ENCODE measurements around the gene RRH.
"Not testable (repeated sequence)": the region's sequence is repeated elsewhere in the genome, so short reads cannot be mapped to it uniquely, and the experiment has no call there.

The RRH gene, protein sequence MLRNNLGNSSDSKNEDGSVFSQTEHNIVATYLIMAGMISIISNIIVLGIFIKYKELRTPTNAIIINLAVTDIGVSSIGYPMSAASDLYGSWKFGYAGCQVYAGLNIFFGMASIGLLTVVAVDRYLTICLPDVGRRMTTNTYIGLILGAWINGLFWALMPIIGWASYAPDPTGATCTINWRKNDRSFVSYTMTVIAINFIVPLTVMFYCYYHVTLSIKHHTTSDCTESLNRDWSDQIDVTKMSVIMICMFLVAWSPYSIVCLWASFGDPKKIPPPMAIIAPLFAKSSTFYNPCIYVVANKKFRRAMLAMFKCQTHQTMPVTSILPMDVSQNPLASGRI

DNA sequence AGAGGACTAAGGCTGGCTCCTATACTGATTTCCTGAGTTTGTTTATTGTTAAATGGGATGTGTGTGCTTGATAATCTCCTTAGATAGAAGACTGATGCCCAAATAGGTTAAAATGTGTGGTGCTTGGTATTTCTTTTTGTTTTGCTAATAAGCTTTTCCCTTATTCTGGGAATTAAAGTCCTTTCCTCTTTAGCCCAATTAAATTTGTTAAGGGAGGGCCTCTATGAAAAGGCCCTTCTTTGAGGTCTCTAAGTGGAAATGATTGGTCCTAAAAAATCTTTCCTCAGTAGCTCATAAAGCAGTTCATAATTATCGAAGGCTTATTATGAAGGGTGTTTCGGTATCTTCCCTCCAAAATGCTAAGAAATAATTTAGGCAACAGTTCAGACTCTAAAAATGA is at the start of gene RRH:
TSS of gene RRH (plus strand) at position 301 of the 400 bp plus-strand sequence. CDS start at position 357, 56 bp downstream.
- DNase-seq: no peak

GRCh38 chr4:109782092-109782491 is 45.7 kb upstream of the RRH start:
- not testable (repeated sequence) for DNase-seq

DNA sequence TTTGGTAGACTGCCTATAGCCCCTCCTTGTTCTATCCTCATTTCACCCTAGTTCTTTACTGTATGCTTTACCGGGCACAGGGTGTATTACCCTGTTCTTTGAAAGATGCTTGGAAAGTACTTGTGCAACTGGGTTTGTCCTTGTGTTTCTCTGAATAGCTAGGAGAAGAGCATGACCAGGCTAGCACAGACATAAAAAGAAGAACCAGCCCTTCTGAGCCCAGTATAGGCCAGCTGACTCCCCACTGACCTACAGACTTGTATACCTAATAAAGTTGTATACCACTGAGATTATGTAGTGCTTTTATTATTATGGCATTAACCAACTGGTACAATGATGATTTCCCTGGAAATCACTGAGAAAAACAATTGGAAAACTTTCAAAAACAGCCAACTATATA is 40.9 kb upstream of the RRH start:
- DNase-seq: no peak

GRCh38 chr4:109787807-109788206 is 40.0 kb upstream of the RRH start:
- no peak for DNase-seq

DNA sequence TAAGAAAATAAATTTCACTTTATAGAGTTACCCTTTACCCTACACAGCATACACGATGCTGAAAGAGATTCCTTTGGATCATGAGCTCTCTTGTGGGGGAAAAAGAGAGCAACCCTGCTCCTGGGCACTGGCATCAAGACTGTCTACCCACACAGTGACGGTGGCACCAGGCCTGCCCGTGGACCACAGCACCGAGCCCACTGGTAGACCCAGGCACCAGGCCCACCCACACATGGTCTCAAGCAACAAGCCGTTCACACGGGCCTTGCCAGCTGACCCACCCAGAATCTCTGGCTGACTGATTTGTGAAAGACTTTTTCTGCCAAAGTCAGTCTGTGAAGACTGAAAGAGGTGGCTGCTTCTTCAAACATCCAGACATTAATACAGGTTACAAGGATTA is 32.7 kb upstream of the RRH start:
- DNase-seq: no peak

- no peak for DNase-seq
Measured at GRCh38 chr4:109798866-109799265, 28.9 kb upstream of the RRH start.

- no peak for DNase-seq
Measured at GRCh38 chr4:109801099-109801789, 26.5 kb upstream of the RRH start.

DNA sequence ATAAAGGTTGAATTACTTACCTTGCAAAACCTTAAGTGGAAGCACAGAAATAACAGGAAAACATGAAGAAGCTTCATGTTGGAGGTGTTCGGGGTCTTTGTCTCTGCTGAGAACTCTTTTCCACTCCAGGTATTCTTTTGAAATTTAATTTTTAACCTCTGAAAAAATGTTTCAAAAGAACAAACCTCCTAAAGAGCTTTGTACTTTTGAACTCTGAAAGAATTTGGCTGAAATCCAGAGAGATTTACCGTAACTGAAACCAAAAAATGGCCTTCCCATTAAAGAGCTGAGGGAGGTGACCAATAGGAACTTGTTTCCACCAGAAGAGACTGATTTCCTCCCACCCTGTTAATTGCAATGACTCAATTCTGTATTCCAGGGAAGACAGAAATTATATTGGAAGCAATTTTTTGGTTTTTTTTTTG is 25.9 kb upstream of the RRH start, which contains the start of gene CFI:
TSS of gene CFI (minus strand) at position 105 of the 425 bp plus-strand sequence. CDS start at position 77, 28 bp downstream.
- DNase-seq: no peak

GRCh38 chr4:109803924-109804571 is 23.7 kb upstream of the RRH start:
- DNase-seq: no peak

DNA sequence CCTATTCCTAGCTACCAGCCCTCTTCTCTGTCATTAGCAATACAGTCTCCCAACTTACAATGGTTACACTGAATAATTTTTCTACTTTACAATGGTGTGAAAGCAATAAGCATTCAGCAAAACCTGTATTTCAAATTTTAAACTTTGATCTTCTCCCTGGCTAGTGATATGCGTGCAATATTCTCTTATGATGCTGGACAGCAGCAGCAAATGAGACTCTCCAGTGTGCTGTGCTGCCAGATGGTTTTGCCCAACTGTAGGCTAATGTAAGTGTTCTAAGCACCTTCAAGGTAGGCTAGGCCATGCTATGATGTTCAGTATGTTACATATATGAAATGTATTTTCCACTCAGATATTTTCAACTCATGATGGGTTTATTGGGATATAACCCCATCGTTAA is 18.1 kb upstream of the RRH start:
- DNase-seq: no peak

DNA sequence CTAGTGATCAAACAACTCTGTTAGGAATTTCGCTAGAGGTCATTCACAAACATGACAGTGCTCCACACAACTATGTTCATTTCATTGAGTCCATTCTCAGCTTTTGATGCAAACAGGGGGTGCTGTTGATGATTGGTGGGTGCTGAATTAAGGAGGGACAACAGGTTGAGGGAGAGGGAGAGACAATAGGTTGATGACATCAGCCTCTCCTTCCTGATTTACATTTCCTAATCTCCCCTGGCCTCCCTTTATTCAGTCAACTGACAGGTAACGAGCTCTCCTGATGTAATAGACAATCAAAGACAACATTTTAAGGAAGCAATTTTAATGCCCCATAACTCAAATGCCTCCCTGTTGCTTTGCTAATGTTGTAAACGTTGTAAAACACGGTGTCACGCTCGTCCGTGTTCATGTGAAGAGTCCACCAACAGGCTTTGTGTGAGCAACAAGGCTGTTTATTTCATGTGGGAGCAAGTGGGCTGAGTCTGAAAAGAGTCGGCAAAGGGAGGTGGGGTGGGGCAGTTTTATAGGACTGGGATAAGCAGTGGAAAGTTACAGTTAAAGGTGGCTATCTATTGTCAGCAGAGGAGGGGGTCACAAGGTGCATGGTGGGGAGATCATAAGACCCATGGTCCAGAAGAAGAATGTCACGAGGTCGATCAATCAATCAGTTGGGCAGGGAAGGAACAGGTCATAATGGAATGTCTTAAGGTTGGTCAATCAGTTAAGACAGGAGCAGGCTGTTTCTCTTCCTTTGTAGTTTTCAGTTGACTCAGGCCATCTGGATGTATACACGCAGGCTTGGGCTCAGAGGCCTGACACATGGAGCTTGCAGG is 17.0 kb upstream of the RRH start:
- no peak for DNase-seq

DNA sequence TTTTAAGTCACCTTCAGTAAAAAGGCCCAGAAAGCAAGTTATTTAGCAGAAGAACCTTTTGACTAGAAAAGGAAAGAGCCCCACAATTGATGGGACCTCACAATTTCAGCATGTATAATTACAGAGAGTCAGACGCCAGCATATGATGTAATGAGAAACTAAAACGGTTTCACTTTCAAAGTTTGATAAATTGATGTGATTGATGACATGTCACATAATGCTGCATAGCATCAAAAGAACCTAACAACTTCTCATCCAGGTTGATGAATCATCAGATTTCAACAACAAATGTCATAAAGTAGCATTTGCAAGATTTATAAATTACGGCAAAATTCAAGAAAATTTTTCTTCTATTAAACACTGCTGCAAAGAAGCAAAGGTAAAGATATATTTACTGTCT is 16.1 kb upstream of the RRH start:
- no peak for DNase-seq

- DNase-seq: peak; percentile 54
Measured at GRCh38 chr4:109815151-109816081, 12.4 kb upstream of the RRH start, which contains the start of gene GAR1. Gene GAR1, plus strand, starts transcription at chr4:109815762. Its CDS starts 403 bp downstream, at chr4:109816165.

DNA sequence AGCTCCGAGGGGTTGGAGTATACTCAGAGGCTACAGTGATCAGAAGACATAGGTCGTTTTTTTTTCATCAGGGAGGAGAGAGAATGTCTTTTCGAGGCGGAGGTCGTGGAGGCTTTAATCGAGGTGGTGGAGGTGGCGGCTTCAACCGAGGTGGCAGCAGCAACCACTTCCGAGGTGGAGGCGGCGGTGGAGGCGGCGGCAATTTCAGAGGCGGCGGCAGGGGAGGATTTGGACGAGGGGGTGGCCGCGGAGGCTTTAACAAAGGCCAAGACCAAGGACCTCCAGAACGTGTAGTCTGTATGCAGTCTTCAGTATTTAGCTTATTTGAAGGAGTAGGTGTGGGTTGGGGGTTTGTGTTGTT is 11.7 kb upstream of the RRH start:
- no peak for DNase-seq

DNA sequence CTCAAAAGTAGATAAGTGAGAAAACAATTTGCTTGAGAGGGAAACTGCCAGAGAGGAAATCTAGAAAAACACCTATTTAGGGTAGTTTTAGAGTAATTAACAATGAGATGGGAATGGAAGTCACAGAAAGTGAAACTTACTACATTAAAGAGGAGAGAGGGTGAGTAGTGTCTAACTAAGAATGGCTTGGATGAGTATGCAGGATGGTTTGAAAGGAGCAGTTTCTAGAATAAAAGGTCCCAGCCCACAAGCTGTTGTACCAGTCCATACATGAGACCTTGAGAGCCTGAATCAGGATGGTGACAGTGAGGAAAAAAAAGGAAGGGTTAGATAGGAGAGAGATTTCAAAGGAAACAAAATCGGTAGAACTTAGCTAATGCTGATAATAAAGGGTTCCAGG is 10.9 kb upstream of the RRH start:
- no peak for DNase-seq

- no peak for DNase-seq
Measured at GRCh38 chr4:109818268-109818667, 9.5 kb upstream of the RRH start.

DNA sequence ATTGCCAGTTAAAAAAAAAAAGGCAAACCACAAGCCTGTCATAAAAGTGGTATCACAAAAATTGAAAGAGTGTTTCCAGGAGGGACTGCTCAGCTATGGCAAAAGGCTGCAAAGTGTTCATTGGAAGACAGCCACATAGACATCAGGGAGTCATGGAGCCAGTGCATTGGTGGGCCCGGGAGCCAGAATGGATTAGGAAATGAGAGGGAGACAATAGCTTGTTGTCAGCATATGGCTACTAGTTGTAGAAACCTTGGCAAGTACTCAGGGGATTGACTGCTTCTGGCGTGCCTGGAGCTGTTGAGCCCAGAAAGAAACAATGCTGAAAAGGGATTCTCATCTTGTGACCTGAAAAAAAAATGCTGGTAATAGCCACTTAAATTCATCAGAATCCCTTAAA is 7.2 kb upstream of the RRH start:
- no peak for DNase-seq

GRCh38 chr4:109821185-109821584 is 6.6 kb upstream of the RRH start:
- DNase-seq: no peak

GRCh38 chr4:109826719-109827118 is 1.1 kb upstream of the RRH start:
- DNase-seq: no peak

DNA sequence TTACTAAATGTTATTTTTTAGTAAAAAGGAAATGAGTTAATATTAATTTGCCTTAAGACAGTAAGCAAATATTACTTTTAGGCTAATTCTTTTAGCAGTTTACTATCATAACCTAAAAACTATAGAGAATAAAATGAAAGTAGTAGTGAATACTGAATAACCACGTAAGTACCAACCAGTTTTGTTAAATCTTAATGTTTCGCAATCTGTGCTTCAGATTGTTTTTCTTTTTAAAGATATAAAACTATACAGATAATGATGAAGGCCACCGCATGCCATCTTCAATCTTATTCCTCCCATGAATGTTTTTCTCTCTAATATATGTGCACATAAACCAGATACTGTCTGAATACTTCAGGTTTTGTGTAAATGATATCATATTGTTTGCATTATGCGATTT is 6.0 kb downstream of the RRH start:
- DNase-seq: no peak

DNA sequence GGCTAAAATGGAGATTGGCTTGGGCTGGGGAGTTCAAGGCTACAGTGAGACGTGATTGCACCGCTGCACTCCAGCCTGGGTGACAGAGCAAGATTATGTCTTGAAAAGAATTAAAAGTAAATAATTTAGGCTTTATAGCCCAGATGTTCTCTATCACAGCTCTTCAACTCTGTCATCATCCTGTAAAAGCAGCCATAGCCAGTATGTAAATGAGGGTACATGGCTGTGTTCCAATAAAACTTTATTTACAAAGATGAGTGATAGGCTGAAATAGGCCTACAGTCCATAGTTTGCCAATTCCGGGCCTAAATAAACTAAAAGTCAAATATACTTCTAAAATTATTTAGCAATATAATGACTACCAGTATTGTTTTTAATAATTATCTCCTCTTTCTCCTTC is 9.2 kb downstream of the RRH start:
- no peak for DNase-seq

Measured in NCI-H510A (cell line).